LNCaP clone FGC (cell line): ENCODE measurements around the gene GDF2.

ENCODE experiments used
- DNase-seq: peaks from one replicate; pipeline ENCODE4 v3.0.0-alpha.2; 2011; ENCODE audit warnings: low read depth
- H3K4me3 ChIP-seq: 2 replicates; pipeline ENCODE4 v1.5.1; 2011; ENCODE audit warnings: mild to moderate bottlenecking, low read depth, low read length, control low read depth
- CTCF ChIP-seq: IDR thresholded peaks from 2 replicates; pipeline ENCODE4 v1.5.1; 2012; ENCODE audit warnings: mild to moderate bottlenecking; ENCODE audit not compliant: control insufficient read depth, insufficient read depth; ENCODE audit errors: extremely low read depth

The GDF2 gene

GRCh38 chr10:47323636-47324296 lies 1.5 kb downstream of the GDF2 start:
- TF ChIP-seq CTCF, result no peak
- no peak for DNase-seq
- H3K4me3 ChIP-seq, result no peak overlapping the region

- TF ChIP-seq CTCF, result no peak
- no peak overlapping the region for H3K4me3 ChIP-seq
- DNase-seq, result no peak
Measured at GRCh38 chr10:47325303-47326291, 3.3 kb downstream of the GDF2 start.

GRCh38 chr10:47326306-47326926 lies 4.2 kb downstream of the GDF2 start:
- no peak overlapping the region for H3K4me3 ChIP-seq
- DNase-seq, result no peak
- no peak for TF ChIP-seq CTCF

- H3K4me3 ChIP-seq, result no peak overlapping the region
- DNase-seq, result no peak
- TF ChIP-seq CTCF, result no peak
Measured at GRCh38 chr10:47326927-47327330, 4.7 kb downstream of the GDF2 start.

- no peak for TF ChIP-seq CTCF
- no peak overlapping the region for H3K4me3 ChIP-seq
- DNase-seq, result no peak
Measured at GRCh38 chr10:47329855-47330254, 7.6 kb downstream of the GDF2 start.

- no peak for TF ChIP-seq CTCF
- no peak overlapping the region for H3K4me3 ChIP-seq
- DNase-seq, result no peak
Measured at GRCh38 chr10:47330366-47330765, 8.1 kb downstream of the GDF2 start.
